Upper lobe of left lung (tissue), 4 donors: ENCODE results near the gene TPCN1.

Experiments used
- CTCF ChIP-seq, 6 experiments: fragments of 450-650 bp in 4 of 6; fragments of 200-600 bp in 2 of 6; sonication (generic) in 2 of 6; IDR thresholded peaks; one replicate each; pipeline ENCODE4 v1.5.1; 2016 to 2019; ENCODE audit warnings: antibody characterized with exemption in 6 of 6
- POLR2A ChIP-seq, 4 donors: fragments of 450-650 bp; IDR thresholded peaks; one replicate each; pipeline ENCODE4 v1.5.1; 2016 to 2017; ENCODE audit warnings: antibody characterized with exemption in 4 of 4, mild to moderate bottlenecking in 2 of 4
- POLR2AphosphoS5 ChIP-seq, 2 donors: sonication (generic); formaldehyde crosslinking; IDR thresholded peaks; one replicate each; pipeline ENCODE4 v1.5.1; 2017; ENCODE audit warnings: antibody characterized with exemption in 2 of 2

- no peak for TF ChIP-seq POLR2A (IDR thresholded peaks at IDR 0.05)
- TF ChIP-seq POLR2AphosphoS5 (IDR thresholded peaks at IDR 0.05) = no peak
- TF ChIP-seq CTCF (IDR thresholded peaks at IDR 0.05) = no peak
Measured at GRCh38 chr12:113314121-113314529, 92.9 kb downstream of the TPCN1 start.
